Measurements from ENCODE around the gene MGST3. TPM values are rescaled to one million over a fixed set of nuclear protein-coding genes. Genes with fewer than 3 reads are reported as not detected.
"Not testable (repeated sequence)": the region's sequence is repeated elsewhere in the genome, so short reads cannot be mapped to it uniquely, and the experiment has no call there.

The MGST3 gene
- total RNA-seq, 1 donor from 2014 or later = 281 TPM

DNA sequence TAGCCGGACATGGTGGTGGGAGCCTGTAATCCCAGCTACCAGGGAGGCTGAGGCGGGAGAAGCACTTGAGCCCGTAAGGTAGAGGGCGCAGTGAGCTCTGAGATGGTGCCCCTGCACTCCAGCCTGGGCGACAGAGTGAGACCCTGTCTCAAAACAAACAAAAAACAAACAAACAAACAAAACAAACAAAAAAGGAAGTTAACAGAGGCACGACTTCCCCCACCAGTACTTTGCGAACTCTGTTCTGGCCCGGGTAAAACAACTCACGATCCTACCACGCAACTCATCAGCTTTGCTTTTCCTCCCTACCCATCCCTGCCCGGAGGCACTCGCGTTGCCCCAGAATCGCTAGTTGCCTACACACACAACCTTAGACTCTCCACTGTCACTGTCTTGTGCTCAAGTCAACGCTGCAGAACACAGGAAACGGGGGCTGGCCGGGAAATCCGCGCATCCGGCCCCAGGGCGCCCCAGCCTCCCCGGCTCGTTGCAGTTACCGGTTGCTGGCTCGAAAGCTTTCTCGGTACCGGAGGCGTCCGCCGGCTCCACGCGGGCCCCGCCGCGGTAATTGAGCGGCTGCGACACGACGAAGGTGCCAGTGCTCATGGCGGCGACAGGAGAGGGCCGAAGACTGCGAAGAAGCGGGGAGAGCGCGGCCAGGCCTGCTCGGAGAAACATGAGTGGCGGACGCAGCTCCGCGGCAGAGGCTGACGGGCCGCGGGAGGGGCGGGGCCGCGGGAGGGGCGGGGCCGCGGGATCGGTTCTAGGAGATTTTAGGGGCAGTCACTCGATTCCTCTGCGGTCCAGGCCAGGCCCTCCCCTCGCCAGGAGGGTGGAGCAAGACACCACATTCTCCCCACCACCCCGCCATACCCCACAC, 67.1 kb downstream of the MGST3 start, which contains the start of gene ALDH9A1:
ALDH9A1 (minus strand) TSS at position 682 of the 880 bp plus-strand sequence; CDS start at position 678, 4 bp downstream.
- DNase-seq (ENCODE audit: low spot score) = peak; percentile 86

DNA sequence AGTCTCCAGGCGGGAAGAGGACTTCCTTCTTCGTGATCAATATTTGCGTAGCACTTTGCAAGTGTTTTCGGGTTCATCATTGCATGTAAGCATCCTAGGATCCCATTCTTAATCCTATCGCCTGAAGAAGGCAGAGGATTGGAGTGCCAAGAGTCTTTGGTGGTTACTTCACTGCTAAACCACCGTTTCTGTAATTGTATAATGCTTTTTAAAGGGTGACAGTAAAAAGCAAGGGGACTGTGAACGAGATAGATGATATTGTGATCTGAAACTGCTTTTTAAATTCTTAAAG, 67.7 kb downstream of the MGST3 start:
- DNase-seq (ENCODE audit: low spot score) = no peak

DNA sequence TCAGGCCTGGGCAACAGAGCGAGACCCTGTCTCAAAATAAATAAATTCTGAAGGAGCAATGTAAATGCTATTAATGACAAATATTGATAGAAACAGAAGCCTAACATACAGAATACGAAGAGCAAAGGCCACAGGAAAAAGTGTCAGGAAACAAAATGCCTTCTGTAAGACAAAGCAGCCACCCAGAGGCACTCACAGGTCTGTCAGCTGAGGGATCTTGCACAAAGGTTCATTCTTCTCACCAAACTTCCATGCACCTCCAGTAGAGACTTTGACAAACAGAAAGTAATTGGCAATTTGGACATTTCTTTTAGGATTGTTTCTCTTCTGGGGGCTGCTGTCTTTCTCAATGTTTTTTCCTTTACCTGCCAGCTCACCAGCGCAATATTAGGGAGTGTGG, 68.5 kb downstream of the MGST3 start:
- no peak for DNase-seq (ENCODE audit: low spot score)

DNA sequence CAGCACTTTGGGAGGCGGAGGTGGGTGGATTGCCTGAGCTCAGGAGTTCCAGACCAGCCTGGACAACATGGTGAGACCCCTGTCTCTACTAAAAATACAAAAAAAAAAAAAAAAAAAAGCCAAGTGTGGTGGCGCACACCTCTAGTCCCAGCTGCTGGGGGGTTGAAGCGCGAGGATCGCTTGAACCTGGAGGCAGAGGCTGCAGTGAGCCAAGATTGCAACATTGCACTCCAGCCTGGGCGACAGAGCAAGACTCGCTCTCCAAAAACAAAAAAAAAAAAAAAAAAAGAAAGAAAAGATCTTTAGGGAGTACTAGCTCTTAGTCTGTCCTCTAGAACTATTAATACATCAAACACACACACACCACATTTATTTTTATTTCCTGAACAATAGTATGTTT, 70.9 kb downstream of the MGST3 start:
- not testable (repeated sequence) for DNase-seq (ENCODE audit: low spot score)

- no peak for DNase-seq (ENCODE audit: low spot score)
Observed at GRCh38 chr1:165703648-165704047, 72.6 kb downstream of the MGST3 start.

Other genes starting within 250 kb of the MGST3 start
- gene RXRG, start 186.1 kb upstream of the MGST3 start, total RNA-seq = 1.0 TPM
- gene LRRC52, start 87.2 kb upstream of the MGST3 start, total RNA-seq = not detected
- 77.3 TPM for gene ALDH9A1, start 67.3 kb downstream of the MGST3 start, total RNA-seq
- 149 TPM for gene TMCO1, start 137.6 kb downstream of the MGST3 start, total RNA-seq
- 27.2 TPM for gene UCK2, start 196.4 kb downstream of the MGST3 start, total RNA-seq

Data from mucosa of gallbladder (tissue), 1 donor.